GM21381 (cell line): ENCODE data around the gene TNRC6C.
"Not testable (repeated sequence)": the region's sequence is repeated elsewhere in the genome, so short reads cannot be mapped to it uniquely, and the experiment has no call there.

Source experiments
- ATAC-seq: cut with Tn5 transposase; IDR thresholded peaks from one replicate; pipeline ENCODE4 v1.9.1; 2021; ENCODE audit warnings: mild to moderate bottlenecking, moderate library complexity; ENCODE audit not compliant: unreplicated experiment

The TNRC6C gene

GRCh38 chr17:78041386-78042179 lies 83.1 kb downstream of the TNRC6C start:
- ATAC-seq, result no peak

GRCh38 chr17:78042542-78042941 lies 84.0 kb downstream of the TNRC6C start:
- ATAC-seq, result no peak

GRCh38 chr17:78043031-78043430 lies 84.5 kb downstream of the TNRC6C start:
- ATAC-seq, result no peak

- no peak for ATAC-seq
Measured at GRCh38 chr17:78044280-78044835, 85.9 kb downstream of the TNRC6C start.

- ATAC-seq, result no peak
Measured at GRCh38 chr17:78045316-78045715, 86.8 kb downstream of the TNRC6C start.

- ATAC-seq, result no peak
Measured at GRCh38 chr17:78046923-78047322, 88.4 kb downstream of the TNRC6C start.

- no peak for ATAC-seq
Measured at GRCh38 chr17:78048346-78049292, 90.1 kb downstream of the TNRC6C start.

GRCh38 chr17:78049609-78050008 lies 91.1 kb downstream of the TNRC6C start:
- no peak for ATAC-seq

- ATAC-seq, result no peak
Measured at GRCh38 chr17:78051186-78051972, 92.9 kb downstream of the TNRC6C start.

- ATAC-seq, result no peak
Measured at GRCh38 chr17:78053777-78054468, 95.4 kb downstream of the TNRC6C start.

- ATAC-seq, result no peak
Measured at GRCh38 chr17:78057113-78057740, 98.7 kb downstream of the TNRC6C start.

GRCh38 chr17:78058001-78058400 lies 99.5 kb downstream of the TNRC6C start:
- no peak for ATAC-seq

- ATAC-seq, result no peak
Measured at GRCh38 chr17:78058581-78058980, 100.1 kb downstream of the TNRC6C start.

GRCh38 chr17:78062596-78062995 lies 104.1 kb downstream of the TNRC6C start:
- no peak for ATAC-seq

GRCh38 chr17:78063489-78063888 lies 105.0 kb downstream of the TNRC6C start:
- no peak for ATAC-seq

- no peak for ATAC-seq
Measured at GRCh38 chr17:78064708-78065107, 106.2 kb downstream of the TNRC6C start.

GRCh38 chr17:78066976-78067375 lies 108.5 kb downstream of the TNRC6C start:
- not testable (repeated sequence) for ATAC-seq

GRCh38 chr17:78069695-78070094 lies 111.2 kb downstream of the TNRC6C start:
- ATAC-seq, result no peak

- no peak for ATAC-seq
Measured at GRCh38 chr17:78072961-78073360, 114.5 kb downstream of the TNRC6C start.

GRCh38 chr17:78075011-78075410 lies 116.5 kb downstream of the TNRC6C start:
- ATAC-seq, result no peak
